Hepatocyte (in vitro differentiated cells): Measurements from ENCODE around the gene DPAGT1. TPM values are rescaled to one million over a fixed set of nuclear protein-coding genes. Genes with fewer than 3 reads are reported as not detected.

ENCODE experiments used
- DNase-seq: peaks from one replicate; pipeline ENCODE4 v3.0.0-alpha.2; 2016; ENCODE audit warnings: low spot score
- H2AFZ ChIP-seq: fragments of 200-600 bp; sonication (generic); 2 replicates; pipeline ENCODE4 v1.6.0; 2016; ENCODE audit warnings: antibody characterized with exemption, mild to moderate bottlenecking
- H3K27ac ChIP-seq: fragments of 200-600 bp; sonication (generic); 2 replicates; pipeline ENCODE4 v1.5.1; 2016; ENCODE audit warnings: mild to moderate bottlenecking
- H3K27me3 ChIP-seq: fragments of 200-600 bp; sonication (generic); 2 replicates; pipeline ENCODE4 v1.6.1; 2016
- H3K36me3 ChIP-seq: fragments of 200-600 bp; sonication (generic); replicated peaks from 2 replicates; pipeline ENCODE4 v1.5.1; 2016; ENCODE audit warnings: low read depth; ENCODE audit not compliant: insufficient read depth
- H3K4me1 ChIP-seq: fragments of 200-600 bp; sonication (generic); 2 replicates; pipeline ENCODE4 v1.5.1; 2016; ENCODE audit warnings: mild to moderate bottlenecking, moderate library complexity; ENCODE audit not compliant: insufficient read depth
- H3K4me2 ChIP-seq: fragments of 200-600 bp; sonication (generic); 2 replicates; pipeline ENCODE4 v1.6.0; 2016
- H3K4me3 ChIP-seq: fragments of 200-600 bp; sonication (generic); 2 replicates; pipeline ENCODE4 v1.5.1; 2016; ENCODE audit warnings: mild to moderate bottlenecking
- H3K79me2 ChIP-seq: fragments of 200-600 bp; sonication (generic); 2 replicates; pipeline ENCODE4 v1.6.0; 2017; ENCODE audit warnings: mild to moderate bottlenecking
- H3K9me2 ChIP-seq: fragments of 200-600 bp; sonication (generic); replicated peaks from 2 replicates; pipeline ENCODE4 v1.6.0; 2017; ENCODE audit warnings: mild to moderate bottlenecking; ENCODE audit not compliant: insufficient read depth
- H3K9me3 ChIP-seq: fragments of 200-600 bp; sonication (generic); 2 replicates; pipeline ENCODE4 v1.5.1; 2016; ENCODE audit warnings: low read depth, mild to moderate bottlenecking
- H4K20me1 ChIP-seq: fragments of 200-600 bp; sonication (generic); 2 replicates; pipeline ENCODE4 v1.6.0; 2016; ENCODE audit warnings: mild to moderate bottlenecking; ENCODE audit not compliant: insufficient read depth, poor library complexity, severe bottlenecking
- CTCF ChIP-seq: fragments of 200-600 bp; sonication (generic); IDR thresholded peaks from 2 replicates; pipeline ENCODE4 v1.5.1; 2016; ENCODE audit warnings: antibody characterized with exemption, mild to moderate bottlenecking; ENCODE audit not compliant: poor library complexity
- EZH2 ChIP-seq: fragments of 200-600 bp; sonication (generic); IDR thresholded peaks from 2 replicates; pipeline ENCODE4 v1.6.1; 2016; ENCODE audit warnings: antibody characterized with exemption, mild to moderate bottlenecking, borderline replicate concordance
- EZH2phosphoT487 ChIP-seq: fragments of 200-600 bp; sonication (generic); IDR thresholded peaks from one replicate; pipeline ENCODE4 v1.6.1; 2018; ENCODE audit warnings: antibody characterized with exemption, mild to moderate bottlenecking, low read depth, moderate library complexity; ENCODE audit not compliant: unreplicated experiment, severe bottlenecking
- WGBS: methylation state at CpG from one replicate; pipeline ENCODE4 v1.1.6; 2016; ENCODE audit warnings: low lambda C conversion rate; ENCODE audit errors: missing lambda C conversion rate; 5-methylcytosine and 5-hydroxymethylcytosine counted together
- polyA plus RNA-seq: library from polyadenylated mRNA; unstranded; fragments of >200 nt; fragmentation: Nextera tagmentation; extraction: Ambion mirVana; gene quantifications from 2 replicates; pipeline ENCODE4 v1.2.1, GENCODE V29; 2016
- total RNA-seq: library from RNA; depleted of rRNA; stranded (reverse); fragments of >200 nt; gene quantifications from 2 replicates; pipeline ENCODE4 v1.2.3, GENCODE V29; 2014

DPAGT1 gene
- total and polyA plus RNA-seq, 2 experiments from 2014 or later = 27.5 to 76.2 TPM

GRCh38 chr11:119085437-119085847 is 16.2 kb downstream of the DPAGT1 start:
- 1% methylated on average over 13 of the region's 13 CpGs for WGBS
- Histone ChIP-seq H3K9me3 (no peaks in the 10 kb centered on the region), H3K79me2 (peaks cover 20% of the 10 kb centered on the region), H2AFZ (peak overlapping the region; percentile 83), H3K9me2 (no peaks in the 10 kb centered on the region), H4K20me1 (no peaks in the 10 kb centered on the region), H3K4me1 (peaks cover 10% of the 10 kb centered on the region), H3K4me2 (peak overlapping the region; percentile 95), H3K4me3 (peak overlapping the region; percentile 56), H3K27ac (peak overlapping the region; percentile 86), H3K27me3 (no peaks in the 10 kb centered on the region), H3K36me3 (no peaks in the 10 kb centered on the region)
- peak; percentile 32 for DNase-seq
- TF ChIP-seq EZH2 = no peak
- TF ChIP-seq EZH2phosphoT487 = no peak
- no peak for TF ChIP-seq CTCF

- 3% methylated on average over 45 of the region's 45 CpGs for WGBS
- peak; percentile 96 for DNase-seq
- Histone ChIP-seq H3K4me2 (peak within 1 kb of the TSS; percentile 95), H3K36me3 (no peaks in the 10 kb centered on the region), H3K4me3 (peak within 1 kb of the TSS; percentile 81), H3K4me1 (peaks cover 10% of the 10 kb centered on the region), H3K27ac (peak within 1 kb of the TSS; percentile 86), H3K9me3 (no peaks in the 10 kb centered on the region), H3K9me2 (no peaks in the 10 kb centered on the region), H3K79me2 (peaks cover 20% of the 10 kb centered on the region), H4K20me1 (no peaks in the 10 kb centered on the region), H3K27me3 (no peaks in the 10 kb centered on the region), H2AFZ (peak within 1 kb of the TSS; percentile 83)
- TF ChIP-seq EZH2 = no peak
- TF ChIP-seq CTCF = no peak
- TF ChIP-seq EZH2phosphoT487 = no peak
Measured at GRCh38 chr11:119084663-119085436, 16.8 kb downstream of the DPAGT1 start, which contains the start of gene HMBS. TSS of gene HMBS (plus strand) at chr11:119084881. CDS start at chr11:119085034, 153 bp downstream.

GRCh38 chr11:119081682-119082260 is 19.9 kb downstream of the DPAGT1 start:
- Histone ChIP-seq H3K36me3 (no peaks in the 10 kb centered on the region), H3K4me2 (no peak overlapping the region), H3K4me1 (peaks cover 10% of the 10 kb centered on the region), H4K20me1 (no peaks in the 10 kb centered on the region), H3K9me3 (no peaks in the 10 kb centered on the region), H3K27me3 (no peaks in the 10 kb centered on the region), H2AFZ (no peak overlapping the region), H3K4me3 (no peak overlapping the region), H3K9me2 (no peaks in the 10 kb centered on the region), H3K79me2 (peaks cover 10% of the 10 kb centered on the region), H3K27ac (no peak overlapping the region)
- TF ChIP-seq EZH2phosphoT487 (no peak), EZH2 (no peak), CTCF (no peak)
- no peak for DNase-seq
- 90% methylated on average over 7 of the region's 7 CpGs for WGBS
